ENCODE data around the gene GATAD2B. TPM values are rescaled to one million over a fixed set of nuclear protein-coding genes. Genes with fewer than 3 reads are reported as not detected.

The GATAD2B gene
- polyA plus RNA-seq, 2 of the 4 experiments (the other 2 are of a cell fraction), result 4.9 to 8.2 TPM

DNA sequence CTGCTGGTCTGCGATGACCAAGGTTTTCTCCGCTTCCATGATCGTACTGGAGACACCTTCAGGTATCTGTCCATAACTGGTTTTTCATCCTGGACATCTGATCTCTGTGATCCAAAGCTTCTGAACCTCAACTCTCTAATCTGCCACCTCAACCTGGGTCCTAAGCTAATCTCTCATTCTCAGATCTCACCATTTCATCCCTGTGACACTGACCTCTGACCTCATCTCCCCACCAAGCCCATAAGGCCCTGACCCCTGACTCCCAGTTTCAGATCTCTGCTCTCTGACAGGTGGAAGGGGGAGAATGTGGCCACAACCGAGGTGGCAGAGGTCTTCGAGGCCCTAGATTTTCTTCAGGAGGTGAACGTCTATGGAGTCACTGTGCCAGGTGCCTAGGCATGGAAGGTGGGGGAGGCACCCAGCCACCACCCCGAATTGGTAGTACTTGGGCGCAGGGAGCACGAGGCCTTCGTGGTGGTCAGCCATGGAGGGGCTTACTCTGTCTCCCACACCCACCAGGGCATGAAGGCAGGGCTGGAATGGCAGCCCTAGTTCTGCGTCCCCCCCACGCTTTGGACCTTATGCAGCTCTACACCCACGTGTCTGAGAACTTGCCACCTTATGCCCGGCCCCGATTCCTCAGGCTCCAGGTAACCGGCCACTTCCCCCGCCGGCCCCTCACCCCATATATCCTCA lies 143.8 kb downstream of the GATAD2B start:
- no peak for FAIRE-seq
- no peak for ATAC-seq
- 74% methylated on average over 18 of the region's 18 CpGs for WGBS (ENCODE audit: missing lambda C conversion rate)
- Histone ChIP-seq H3K9me3 (no peaks in the 10 kb centered on the region), H3K27ac (no peak overlapping the region), H3K4me2 (no peak overlapping the region), H3K4me3 (no peak overlapping the region), H3K4me1 (peaks cover 8% of the 10 kb centered on the region; the same call in 2 of the 3 replicates)
- TF ChIP-seq HDAC2 (IDR thresholded peaks at IDR 0.05), result no peak
- no peak for TF ChIP-seq RCOR1 (IDR thresholded peaks at IDR 0.05; ENCODE audit: low read depth, low read length)
- no peak for TF ChIP-seq CHD2 (IDR thresholded peaks at IDR 0.05; ENCODE audit: low read length, partially characterized antibody)
- TF ChIP-seq EHF (CRISPR knock-in tag; IDR thresholded peaks at IDR 0.05), result no peak
- no peak for TF ChIP-seq FOSL2 (IDR thresholded peaks at IDR 0.05)
- no peak for TF ChIP-seq FOSL2 (CRISPR knock-in tag; IDR thresholded peaks at IDR 0.05)
- TF ChIP-seq FOXS1 (CRISPR knock-in tag; IDR thresholded peaks at IDR 0.05), result no peak
- TF ChIP-seq, protein P1, sequence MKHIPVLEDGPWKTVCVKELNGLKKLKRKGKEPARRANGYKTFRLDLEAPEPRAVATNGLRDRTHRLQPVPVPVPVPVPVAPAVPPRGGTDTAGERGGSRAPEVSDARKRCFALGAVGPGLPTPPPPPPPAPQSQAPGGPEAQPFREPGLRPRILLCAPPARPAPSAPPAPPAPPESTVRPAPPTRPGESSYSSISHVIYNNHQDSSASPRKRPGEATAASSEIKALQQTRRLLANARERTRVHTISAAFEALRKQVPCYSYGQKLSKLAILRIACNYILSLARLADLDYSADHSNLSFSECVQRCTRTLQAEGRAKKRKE (CRISPR knock-in tag; IDR thresholded peaks at IDR 0.05; ENCODE audit: low read depth), result no peak
- no peak for TF ChIP-seq RNF2 (IDR thresholded peaks at IDR 0.05; ENCODE audit: borderline replicate concordance, low read depth)
- no peak for TF ChIP-seq ZC3H11A (IDR thresholded peaks at IDR 0.05)
- TF ChIP-seq, protein P2, sequence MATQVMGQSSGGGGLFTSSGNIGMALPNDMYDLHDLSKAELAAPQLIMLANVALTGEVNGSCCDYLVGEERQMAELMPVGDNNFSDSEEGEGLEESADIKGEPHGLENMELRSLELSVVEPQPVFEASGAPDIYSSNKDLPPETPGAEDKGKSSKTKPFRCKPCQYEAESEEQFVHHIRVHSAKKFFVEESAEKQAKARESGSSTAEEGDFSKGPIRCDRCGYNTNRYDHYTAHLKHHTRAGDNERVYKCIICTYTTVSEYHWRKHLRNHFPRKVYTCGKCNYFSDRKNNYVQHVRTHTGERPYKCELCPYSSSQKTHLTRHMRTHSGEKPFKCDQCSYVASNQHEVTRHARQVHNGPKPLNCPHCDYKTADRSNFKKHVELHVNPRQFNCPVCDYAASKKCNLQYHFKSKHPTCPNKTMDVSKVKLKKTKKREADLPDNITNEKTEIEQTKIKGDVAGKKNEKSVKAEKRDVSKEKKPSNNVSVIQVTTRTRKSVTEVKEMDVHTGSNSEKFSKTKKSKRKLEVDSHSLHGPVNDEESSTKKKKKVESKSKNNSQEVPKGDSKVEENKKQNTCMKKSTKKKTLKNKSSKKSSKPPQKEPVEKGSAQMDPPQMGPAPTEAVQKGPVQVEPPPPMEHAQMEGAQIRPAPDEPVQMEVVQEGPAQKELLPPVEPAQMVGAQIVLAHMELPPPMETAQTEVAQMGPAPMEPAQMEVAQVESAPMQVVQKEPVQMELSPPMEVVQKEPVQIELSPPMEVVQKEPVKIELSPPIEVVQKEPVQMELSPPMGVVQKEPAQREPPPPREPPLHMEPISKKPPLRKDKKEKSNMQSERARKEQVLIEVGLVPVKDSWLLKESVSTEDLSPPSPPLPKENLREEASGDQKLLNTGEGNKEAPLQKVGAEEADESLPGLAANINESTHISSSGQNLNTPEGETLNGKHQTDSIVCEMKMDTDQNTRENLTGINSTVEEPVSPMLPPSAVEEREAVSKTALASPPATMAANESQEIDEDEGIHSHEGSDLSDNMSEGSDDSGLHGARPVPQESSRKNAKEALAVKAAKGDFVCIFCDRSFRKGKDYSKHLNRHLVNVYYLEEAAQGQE (IDR thresholded peaks at IDR 0.05), result no peak
- no peak for TF ChIP-seq POLR2AphosphoS2 (conservative IDR thresholded peaks at IDR 0.05; ENCODE audit: low read length)
- TF ChIP-seq RFX5 (IDR thresholded peaks at IDR 0.05), result no peak
- TF ChIP-seq EP300 (IDR thresholded peaks at IDR 0.05), result no peak
- TF ChIP-seq RAD21 (conservative IDR thresholded peaks at IDR 0.05 in 1 of 2, IDR thresholded peaks at IDR 0.05 in 1 of 2), result no peak
- no peak for TF ChIP-seq PHF8 (IDR thresholded peaks at IDR 0.05; ENCODE audit: borderline replicate concordance, low read depth)
- TF ChIP-seq ELK1 (IDR thresholded peaks at IDR 0.05; ENCODE audit: low read depth, low read length), result no peak
- TF ChIP-seq HOXB13 (CRISPR knock-in tag; IDR thresholded peaks at IDR 0.05; ENCODE audit: low read depth), result no peak
- no peak for TF ChIP-seq JUN (IDR thresholded peaks at IDR 0.05)
- TF ChIP-seq CBX8 (IDR thresholded peaks at IDR 0.05), result no peak
- no peak for DNase-seq (ENCODE audit: low read depth in 1 of 2, low spot score in 1 of 2)
- CTCF ChIA-PET, result interaction anchor here (1.0 to 5.7 kb wide), 4 partner anchors 18 to 208 kb away, joined by 3 to 29 read pairs (median 4); no protein-coding TSS in a partner anchor
- POLR2A ChIA-PET, result no interaction called here
